HG03558 (cell line): Measurements from ENCODE around the gene MNAT1.
"Not testable (repeated sequence)": the region's sequence is repeated elsewhere in the genome, so short reads cannot be mapped to it uniquely, and the experiment has no call there.

Source experiments
- ATAC-seq: cut with Tn5 transposase; IDR thresholded peaks from one replicate; pipeline ENCODE4 v1.9.1; 2021; ENCODE audit warnings: moderate number of reproducible peaks; ENCODE audit not compliant: unreplicated experiment; ENCODE audit errors: extremely low read depth

MNAT1 gene

GRCh38 chr14:60736494-60736893 lies 1.9 kb downstream of the MNAT1 start:
- no peak for ATAC-seq

- ATAC-seq: no peak
Measured at GRCh38 chr14:60738843-60739508, 4.4 kb downstream of the MNAT1 start.

DNA sequence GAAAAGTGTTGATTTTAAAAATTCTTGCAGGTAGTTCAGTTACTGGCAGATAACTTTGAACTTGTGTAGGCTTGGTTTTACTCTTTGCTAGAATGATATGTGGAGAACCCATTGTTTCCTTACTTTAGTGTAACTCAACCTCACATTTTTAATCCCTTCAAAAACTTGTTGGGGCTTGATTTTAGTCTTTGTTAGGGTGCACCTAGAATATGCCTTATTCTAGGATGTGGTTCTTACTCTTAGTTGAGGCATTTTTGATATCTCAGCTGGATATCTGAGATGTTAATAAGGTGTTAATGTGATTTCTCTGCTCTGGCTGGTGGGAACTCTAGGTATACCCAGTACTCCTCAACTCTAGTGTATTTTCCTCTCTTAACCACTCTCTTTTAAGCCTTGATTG lies 10.0 kb downstream of the MNAT1 start:
- no peak for ATAC-seq

DNA sequence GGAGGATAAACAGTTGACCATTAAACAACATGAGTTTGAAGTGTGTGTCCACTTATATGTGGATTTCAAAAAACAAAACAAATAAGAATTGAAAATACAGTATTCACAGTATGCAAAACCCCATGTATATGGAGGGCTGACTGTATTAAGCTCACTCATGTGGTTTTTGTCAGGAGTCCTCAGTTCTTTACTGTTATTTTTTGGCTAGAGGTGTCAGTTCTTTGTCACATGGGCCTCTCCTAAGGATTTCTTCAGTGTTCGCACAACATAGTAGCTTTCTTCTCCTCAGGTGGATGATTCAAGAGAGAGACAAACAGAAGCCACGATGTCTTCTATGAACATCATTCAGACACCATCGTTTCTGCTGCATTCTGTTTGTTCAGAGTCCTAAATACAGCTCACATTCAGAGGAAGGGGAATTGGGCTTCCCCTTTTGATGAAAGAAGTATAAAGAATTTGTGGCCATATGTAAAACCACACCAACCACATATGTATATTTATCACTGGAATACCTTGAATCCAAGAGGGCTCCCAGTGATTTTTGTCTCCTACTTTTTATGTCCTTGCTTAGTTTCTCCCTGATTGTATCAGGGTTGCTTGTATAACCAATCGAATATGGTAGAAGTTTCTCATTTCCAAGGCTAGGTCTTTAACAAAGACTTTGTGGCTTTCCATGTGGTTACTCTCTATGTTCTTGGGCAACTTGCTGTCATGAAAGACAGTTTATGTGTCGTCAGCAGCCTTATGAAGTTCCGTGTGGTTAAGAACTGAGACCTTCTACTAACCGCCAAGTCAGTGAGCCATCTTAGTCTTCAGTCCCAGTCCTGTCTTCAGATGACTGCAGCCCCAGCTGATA lies 18.9 kb downstream of the MNAT1 start:
- ATAC-seq: peak; percentile 94

DNA sequence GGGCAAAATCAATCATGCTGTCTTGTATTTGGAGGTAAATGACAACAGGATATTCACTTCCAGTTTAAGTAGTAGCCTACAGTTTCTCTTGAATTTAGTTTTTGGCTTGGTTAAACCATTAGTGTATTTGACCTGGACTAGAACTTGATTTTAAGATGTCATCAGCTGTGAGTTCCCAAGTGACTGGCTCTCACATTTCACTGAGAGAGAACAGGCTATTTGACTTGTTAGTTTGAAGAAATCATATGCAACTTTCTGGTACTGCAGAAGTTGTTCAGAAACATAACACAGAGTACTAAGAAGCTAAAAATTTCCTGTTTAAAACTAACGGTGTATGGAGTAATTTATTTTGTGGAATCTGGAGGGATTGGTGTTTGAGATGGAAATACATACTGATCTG lies 22.3 kb downstream of the MNAT1 start:
- ATAC-seq: no peak

- no peak for ATAC-seq
Measured at GRCh38 chr14:60757567-60758002, 23.0 kb downstream of the MNAT1 start.

DNA sequence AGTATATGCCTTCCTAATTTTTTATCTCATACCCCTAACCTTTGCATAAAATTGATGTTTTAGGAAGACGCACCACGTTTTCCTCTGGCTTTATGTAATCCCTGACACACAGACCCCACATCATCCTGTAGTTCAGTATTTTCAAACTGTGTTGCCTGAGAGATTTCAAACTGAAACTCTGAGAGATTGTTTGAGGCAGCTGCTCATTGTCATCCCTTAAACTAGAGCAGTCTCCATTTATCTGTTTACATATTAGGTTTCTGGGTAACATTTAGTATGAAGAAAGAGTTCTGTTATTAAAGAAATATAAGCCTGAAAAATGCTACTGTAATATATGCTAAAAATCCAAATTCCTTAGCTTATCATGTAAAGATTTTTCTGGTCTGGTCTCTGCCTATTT lies 24.3 kb downstream of the MNAT1 start:
- ATAC-seq: no peak

DNA sequence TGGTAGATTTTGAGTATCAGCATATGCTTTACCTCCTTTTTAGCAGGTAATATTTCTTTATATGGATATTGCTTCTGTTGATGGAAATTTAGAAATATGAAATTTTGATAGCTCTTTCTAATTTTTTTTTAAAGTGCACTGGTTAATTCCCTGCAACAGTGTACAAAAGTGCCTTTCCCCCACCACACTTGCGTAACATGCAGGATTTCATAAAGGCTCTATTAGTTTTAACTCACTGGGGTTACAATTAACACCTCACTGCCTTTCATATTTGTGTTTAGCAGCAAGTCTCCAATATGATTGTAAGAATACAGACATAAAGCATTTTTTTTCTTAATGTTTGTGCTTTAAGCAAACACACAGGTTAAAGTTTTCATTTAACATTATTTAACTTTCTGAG lies 25.6 kb downstream of the MNAT1 start:
- ATAC-seq: no peak

DNA sequence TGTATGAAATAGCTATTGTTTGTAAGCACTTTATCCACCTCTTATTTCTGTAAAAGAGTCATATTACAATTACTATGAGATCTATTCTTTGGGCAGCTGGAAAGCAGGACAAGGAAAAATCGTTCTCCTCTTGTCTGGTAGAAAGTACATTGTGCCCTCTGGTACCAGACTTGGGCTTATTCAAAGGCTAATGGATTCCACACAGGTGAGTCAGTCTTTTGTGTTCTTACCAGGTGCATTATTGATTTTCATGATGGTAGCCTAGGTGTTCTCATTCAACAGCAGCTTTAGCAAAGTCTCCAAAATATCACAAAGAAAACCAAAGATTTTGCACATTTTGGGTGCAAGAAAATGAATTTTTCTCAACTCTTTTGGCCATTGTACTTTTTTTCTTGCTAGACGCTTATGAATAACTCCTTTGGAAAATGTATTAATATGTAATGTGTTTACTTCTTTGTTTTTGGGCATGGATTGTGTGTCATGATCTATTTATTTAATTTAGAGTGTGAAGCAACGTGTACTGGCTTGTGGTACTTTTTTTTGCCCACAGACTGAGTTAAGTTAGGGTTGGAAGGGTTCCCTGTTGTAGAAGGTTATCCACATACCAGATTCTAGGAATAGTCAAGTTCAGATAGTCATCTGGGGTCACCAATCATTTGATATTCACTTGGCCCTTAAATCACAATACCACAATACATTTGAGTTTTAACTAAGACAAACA lies 26.2 kb downstream of the MNAT1 start:
- ATAC-seq: no peak

GRCh38 chr14:60768602-60769001 lies 34.0 kb downstream of the MNAT1 start:
- ATAC-seq: no peak

DNA sequence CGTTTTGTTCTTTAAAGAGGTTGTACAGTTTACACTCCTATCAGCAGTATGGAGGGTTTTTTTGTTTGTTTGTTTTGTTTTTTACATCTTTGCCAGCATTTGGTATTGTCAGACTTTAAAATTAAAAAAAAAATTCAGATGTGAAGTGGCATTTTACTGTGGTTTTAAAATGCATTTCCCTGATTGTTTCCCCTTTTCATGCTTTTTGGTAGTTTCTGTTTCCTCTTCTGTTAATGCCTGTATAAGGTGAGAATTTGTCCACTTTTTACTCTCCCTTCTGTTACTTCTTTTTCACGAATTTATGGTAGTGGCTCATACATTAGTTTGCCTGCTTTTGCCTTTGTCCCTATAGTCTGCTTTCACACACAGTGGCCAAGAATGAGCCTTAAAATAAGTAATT lies 36.6 kb downstream of the MNAT1 start:
- ATAC-seq: no peak

GRCh38 chr14:60773558-60773957 lies 39.0 kb downstream of the MNAT1 start:
- ATAC-seq: peak; percentile 61

- ATAC-seq: no peak
Measured at GRCh38 chr14:60775296-60775695, 40.7 kb downstream of the MNAT1 start.

GRCh38 chr14:60777856-60778578 lies 43.5 kb downstream of the MNAT1 start:
- no peak for ATAC-seq

GRCh38 chr14:60779745-60780514 lies 45.4 kb downstream of the MNAT1 start:
- ATAC-seq: not testable (repeated sequence)

DNA sequence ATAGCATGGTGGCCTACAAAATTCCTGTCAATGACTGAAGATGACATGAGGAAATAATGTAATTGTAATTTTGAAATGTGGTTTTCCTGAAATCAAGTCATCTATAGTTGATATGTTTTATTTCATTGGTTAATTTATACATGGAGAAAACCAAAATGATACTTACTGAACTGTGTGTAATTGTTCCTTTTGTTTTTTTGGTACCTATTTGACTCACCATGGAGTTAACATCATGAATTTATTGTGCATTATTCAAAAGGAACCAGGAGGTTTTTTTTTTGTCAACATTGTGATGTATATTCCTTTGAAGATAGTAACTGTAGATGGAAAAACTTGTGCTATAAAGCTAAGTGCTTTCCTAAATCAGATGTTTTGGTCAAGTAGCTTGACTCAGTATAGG lies 46.0 kb downstream of the MNAT1 start:
- ATAC-seq: not testable (repeated sequence)

DNA sequence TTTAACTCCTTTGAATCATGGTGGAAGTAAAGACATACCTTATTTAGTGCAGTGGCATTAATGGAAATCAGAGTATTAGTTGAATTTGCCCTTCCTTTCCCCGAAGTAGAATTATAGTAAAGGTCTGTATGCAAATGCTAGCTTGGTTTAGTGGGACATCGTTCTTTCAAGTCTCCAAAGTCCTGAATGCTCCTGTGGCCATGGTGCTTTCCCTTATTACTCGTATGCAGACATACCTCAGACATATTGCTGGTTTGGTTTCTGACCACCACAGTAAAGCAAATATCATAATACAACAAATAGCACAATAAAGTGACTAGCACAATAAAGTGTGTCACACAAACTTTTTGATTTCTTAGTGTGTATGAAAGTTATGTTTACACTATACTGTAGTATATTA lies 52.3 kb downstream of the MNAT1 start:
- ATAC-seq: no peak

DNA sequence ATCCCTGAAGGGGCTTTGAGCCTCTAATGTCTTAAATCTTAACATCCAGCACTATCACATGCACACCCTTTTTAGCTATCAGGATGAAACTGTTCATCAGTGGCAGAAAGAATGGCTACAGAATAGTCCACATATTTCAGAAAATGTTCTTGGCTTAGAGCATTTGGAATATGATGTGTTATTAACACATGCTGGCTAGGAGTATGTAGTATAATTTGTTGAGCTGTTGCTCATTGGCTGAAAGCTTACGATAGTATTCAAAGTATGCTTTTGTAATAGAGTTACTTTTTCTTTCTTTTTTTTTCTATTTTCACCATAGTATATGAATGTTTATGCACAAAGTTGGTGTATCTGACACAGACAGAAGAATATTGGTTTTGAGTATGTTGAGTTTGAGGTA lies 55.1 kb downstream of the MNAT1 start:
- ATAC-seq: no peak

DNA sequence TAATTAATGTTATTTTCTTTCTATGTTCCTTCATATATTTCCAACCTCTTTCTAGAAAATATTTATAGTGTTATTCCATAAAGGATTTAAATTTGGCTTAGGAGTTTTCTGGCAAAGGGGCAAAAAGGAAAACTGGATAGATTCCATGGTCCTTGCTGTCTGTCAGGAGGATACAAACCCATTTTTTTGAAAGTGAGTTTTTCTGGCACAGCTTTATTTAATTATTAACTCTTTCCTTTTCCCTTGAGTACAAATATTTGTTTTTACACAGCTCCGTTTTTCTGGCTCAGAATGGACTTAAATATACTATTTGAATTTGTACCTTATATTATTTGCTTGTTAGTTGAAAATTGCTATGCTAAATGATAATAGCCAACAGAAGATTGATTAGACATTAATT lies 56.3 kb downstream of the MNAT1 start:
- ATAC-seq: no peak

DNA sequence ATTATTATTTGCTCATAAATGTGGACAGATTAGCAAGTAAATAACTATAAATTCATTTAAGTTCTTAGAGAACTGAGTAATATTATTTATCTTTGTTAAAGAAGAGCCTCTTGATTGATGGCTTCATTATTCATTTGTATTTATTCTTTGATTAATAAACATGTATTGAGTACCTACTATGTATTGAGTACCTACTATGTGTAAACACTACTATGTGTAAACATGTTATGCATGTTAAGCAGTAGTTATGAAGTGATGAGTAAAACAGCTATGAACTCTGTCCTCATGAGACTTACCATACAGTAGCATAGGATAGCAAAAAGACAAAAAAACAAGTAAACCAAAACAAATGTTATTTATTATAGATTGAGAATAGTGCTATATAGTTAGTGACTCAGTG lies 61.9 kb downstream of the MNAT1 start:
- ATAC-seq: no peak
